22Rv1 (cell line): Measurements from ENCODE around the gene KRTAP10-5.

ENCODE experiments used
- H3K27ac ChIP-seq: fragments of 450-650 bp; 2 replicates; pipeline ENCODE4 v1.5.1; 2017
- ZFX ChIP-seq: fragments of 450-650 bp; IDR thresholded peaks from 2 replicates; pipeline ENCODE4 v1.6.1; 2017; ENCODE audit warnings: antibody characterized with exemption, borderline replicate concordance
- TF ChIP-seq, protein P1 (sequence below): fragments of 450-650 bp; IDR thresholded peaks from 2 replicates; pipeline ENCODE4 v1.5.1; 2017; ENCODE audit warnings: mild to moderate bottlenecking

Gene KRTAP10-5

DNA sequence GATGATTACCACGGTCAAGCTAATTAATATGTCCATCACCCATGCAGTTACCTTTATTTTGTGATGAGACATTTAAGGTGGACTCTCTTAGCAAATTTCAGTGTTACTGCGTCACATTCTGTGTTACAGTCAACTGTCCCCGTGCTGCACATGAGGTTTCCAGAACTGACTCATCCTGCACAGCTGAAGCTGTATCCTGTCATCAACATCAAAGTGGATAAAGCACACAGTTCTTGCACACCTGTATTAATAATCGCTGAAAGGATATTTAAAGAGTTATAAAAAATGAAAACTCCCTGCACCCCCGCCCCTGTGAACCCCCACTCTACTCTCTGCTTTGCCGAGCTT is 3.4 kb upstream of the KRTAP10-5 start:
- H3K27ac ChIP-seq: peak overlapping the region; percentile 44
- TF ChIP-seq ZFX: no peak
- TF ChIP-seq, protein P1, sequence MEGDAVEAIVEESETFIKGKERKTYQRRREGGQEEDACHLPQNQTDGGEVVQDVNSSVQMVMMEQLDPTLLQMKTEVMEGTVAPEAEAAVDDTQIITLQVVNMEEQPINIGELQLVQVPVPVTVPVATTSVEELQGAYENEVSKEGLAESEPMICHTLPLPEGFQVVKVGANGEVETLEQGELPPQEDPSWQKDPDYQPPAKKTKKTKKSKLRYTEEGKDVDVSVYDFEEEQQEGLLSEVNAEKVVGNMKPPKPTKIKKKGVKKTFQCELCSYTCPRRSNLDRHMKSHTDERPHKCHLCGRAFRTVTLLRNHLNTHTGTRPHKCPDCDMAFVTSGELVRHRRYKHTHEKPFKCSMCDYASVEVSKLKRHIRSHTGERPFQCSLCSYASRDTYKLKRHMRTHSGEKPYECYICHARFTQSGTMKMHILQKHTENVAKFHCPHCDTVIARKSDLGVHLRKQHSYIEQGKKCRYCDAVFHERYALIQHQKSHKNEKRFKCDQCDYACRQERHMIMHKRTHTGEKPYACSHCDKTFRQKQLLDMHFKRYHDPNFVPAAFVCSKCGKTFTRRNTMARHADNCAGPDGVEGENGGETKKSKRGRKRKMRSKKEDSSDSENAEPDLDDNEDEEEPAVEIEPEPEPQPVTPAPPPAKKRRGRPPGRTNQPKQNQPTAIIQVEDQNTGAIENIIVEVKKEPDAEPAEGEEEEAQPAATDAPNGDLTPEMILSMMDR: no peak

DNA sequence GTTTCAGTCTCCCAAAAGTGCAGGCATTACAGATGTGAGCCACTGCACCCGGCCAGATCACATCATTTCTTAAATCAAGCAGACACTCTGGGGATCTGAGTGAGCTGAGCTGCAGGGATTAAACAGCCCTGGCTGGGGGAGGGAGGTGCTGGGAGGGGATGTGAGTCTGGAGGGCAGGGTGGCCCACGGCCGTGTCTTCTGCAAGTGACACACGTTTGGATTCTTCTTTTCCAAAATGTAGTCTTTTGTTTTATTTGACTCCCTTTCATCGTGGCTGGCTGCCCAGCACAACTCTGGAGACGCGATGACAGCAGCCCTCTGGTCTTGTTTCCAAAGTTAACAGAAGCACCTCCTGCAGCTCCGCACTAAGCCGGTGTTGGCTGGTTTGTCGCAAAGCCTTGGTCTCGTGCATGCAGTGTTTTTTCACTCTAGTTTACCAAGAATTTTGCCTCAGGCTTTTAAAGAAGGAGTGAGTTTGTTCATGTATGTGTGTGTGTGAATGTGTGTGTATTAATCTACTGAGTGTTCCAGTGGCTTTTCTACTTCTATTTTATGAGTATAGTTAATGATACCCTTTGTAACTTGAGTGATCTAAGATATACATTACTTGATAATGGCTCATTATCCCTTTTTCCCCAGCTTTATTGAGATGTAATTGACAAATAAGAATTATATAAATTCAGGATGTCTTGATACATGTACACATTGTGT is 2.8 kb upstream of the KRTAP10-5 start:
- peak overlapping the region; percentile 44 for H3K27ac ChIP-seq
- TF ChIP-seq, protein P1: no peak

DNA sequence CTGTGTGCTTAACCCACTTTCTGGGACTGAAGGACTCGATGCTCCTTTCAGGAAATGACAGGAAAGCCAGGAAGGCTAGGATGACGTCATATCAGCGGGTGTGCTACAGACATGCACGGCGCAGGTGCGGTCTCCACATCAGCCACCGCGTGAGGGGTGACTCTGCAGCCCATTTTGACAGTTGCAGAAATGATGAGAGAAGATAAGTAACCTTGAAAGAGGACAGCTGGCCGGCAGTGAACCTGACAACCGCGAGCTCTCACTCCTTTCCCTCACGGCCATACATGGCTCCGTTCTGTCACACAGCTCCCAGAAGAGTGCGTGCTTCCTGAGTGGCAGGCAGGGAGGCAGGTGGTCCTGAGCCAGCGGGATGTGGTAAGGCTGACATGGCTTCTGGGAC is 1.7 kb upstream of the KRTAP10-5 start:
- no peak overlapping the region for H3K27ac ChIP-seq
- TF ChIP-seq, protein P1: no peak
- TF ChIP-seq ZFX: no peak

DNA sequence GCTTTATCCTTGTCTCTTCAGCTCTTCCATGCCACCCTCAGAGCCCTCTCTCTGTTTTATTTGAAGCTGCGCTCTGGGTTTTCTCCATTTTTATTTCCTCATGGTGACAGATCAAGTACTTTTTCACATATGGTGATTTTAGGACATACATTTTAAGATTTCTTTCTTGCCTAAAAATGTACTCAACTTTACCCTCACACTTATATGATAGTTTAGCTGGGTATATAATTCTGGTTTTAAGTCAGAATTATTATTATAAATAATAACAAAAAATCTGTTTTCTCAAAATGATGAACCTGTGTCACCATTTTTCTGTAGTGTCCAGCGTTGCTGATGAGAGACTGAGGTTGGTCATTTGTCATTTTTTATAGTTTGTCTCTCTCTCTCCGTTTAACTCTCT is 754 bp upstream of the KRTAP10-5 start:
- TF ChIP-seq ZFX: no peak
- TF ChIP-seq, protein P1: no peak
- peak overlapping the region; percentile 47 for H3K27ac ChIP-seq

DNA sequence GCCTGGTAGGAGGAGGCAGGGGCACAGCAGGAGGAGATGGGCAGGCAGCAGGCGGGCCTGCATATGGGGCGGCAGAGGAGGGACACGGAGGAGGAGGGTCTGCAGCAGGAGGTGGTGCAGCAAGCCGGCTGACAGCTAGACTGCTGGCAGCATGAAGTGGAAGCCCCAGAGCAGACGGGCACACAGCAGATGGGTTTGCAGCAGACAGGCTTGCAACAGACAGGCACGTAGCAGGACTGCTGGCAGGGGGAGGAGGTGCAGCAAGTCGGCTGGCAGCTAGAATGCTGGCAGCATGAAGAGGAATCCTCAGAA is 615 bp downstream of the KRTAP10-5 start:
- no peak for TF ChIP-seq ZFX
- TF ChIP-seq, protein P1: no peak

DNA sequence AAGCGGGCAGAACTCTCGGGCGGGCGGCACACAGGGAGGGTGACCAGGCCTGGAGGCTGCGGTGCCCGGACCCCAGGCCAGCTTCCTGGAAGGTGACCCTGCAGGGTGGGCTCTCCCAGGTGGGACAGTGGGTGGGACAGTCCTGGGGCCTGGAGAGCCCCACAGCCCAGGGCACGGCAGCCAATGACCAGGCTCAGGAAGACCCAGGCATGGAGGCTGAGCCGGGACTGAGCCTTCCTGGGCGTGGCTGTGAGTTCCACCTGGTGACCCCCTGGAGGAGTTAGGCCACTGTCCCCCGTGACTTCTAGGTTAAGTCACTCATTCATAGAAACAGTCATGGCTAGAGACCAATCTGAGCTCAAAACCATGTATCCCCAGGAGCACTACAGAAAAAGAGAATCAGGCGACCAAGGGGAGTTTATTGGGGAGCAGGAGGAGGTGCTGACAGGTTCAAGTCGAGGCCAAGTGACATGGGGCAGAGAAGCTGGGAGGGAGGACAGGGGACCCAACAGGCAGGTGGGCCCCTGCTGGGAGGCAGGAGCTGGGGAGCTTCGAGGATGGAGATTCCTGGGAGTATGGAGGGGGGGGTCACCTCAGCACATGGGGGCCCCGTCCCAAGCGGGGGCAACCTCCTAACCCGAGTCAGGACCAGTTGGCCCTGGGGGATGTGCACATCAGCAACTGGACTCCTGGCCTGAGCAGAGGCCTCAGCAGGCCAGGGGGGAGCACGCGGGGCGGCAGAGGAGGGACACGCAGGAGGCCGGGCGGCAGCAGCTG is 1.2 kb downstream of the KRTAP10-5 start:
- no peak overlapping the region for H3K27ac ChIP-seq
- no peak for TF ChIP-seq ZFX
- TF ChIP-seq, protein P1: no peak

More for the DNA sequence above, 615 bp downstream of the KRTAP10-5 start:
- no peak overlapping the region for H3K27ac ChIP-seq

DNA sequence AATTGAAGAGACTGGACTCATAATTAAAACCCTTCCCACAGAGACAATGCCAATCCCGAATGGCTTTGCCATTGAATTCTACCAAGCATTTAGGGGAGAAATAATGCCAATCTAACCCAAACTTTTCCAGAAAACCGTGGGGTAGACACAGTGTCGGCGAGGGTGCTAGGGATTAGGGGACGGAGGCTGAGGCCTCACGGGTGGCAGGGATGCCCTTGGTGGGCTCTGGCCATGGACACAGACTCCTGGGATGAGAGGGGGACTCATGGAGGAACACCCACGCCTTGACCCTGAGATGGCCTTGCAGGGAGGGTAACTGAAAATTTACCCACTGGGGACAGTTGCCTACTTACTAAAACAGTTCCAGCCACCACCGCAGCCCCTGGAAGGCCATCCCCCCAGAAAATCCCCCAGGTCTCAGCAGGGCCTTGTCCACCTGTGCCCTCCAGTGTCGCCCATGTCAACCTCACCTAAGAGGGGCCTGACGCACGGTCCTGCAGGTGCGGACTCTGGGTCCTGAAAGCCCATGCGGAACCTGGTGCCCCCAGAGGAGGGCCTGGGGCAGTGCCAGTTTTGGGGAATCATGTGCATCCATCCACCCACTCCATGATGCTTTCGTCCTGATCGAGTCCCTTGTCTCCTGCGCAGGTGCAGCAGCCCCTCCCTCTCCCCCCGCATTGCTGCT is 1.9 kb downstream of the KRTAP10-5 start:
- H3K27ac ChIP-seq: no peak overlapping the region
- no peak for TF ChIP-seq ZFX
- TF ChIP-seq, protein P1: no peak
